Stimulated activated CD8-positive, alpha-beta memory T cell treated with anti-CD3 and anti-CD28 coated beads, Interleukin-12 subunit alpha, Interleukin-12 subunit beta, amount 100 ng/mL, for 4 hours (primary cell): Measurements from ENCODE around the gene UTRN.

Source experiments
- DNase-seq: peaks from one replicate; pipeline ENCODE4 v3.0.0-alpha.2; 2020; ENCODE audit warnings: low read depth

UTRN gene

DNA sequence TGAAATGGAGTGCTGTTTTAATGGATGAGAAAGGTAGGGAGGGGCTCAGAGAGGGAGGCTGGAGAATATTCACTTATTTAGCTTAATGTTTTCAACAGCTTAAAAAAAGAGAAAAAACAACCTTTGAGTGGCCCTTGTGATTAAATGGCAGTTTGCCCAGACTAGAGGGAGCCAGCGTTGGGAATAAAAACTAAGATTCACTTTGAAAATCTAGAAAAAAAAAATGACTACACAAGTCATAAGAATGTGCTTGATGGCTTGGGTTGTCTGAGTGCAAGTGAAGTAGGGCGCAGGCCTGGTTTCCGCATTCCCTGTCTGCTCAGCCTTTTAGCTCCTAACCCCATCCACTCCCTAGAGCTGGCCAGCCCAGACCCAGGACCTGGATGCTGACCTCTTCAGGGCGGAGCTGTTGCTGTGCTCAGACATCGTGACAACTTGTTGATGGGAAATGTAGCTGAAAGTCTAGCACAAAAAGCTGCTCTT lies 28.9 kb downstream of the UTRN start:
- DNase-seq = no peak

DNA sequence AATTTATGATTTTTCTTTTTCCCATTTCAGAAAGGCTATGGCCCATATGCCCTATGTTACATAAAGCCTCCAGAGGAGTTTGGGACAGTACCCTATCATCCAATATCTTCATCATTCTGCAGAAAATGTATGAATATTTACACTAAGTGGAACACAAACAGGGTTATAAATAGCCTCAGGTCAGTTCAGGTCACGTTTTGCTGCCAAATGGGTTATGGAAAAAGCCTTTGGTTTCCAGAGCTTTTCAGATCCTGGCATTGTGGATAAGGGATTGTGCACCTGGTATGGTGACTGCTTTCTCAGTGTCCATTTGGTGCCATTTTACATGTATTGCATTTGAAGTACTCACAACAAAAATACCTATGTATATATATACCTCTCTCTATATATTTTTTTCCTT lies 29.4 kb downstream of the UTRN start:
- no peak for DNase-seq

DNA sequence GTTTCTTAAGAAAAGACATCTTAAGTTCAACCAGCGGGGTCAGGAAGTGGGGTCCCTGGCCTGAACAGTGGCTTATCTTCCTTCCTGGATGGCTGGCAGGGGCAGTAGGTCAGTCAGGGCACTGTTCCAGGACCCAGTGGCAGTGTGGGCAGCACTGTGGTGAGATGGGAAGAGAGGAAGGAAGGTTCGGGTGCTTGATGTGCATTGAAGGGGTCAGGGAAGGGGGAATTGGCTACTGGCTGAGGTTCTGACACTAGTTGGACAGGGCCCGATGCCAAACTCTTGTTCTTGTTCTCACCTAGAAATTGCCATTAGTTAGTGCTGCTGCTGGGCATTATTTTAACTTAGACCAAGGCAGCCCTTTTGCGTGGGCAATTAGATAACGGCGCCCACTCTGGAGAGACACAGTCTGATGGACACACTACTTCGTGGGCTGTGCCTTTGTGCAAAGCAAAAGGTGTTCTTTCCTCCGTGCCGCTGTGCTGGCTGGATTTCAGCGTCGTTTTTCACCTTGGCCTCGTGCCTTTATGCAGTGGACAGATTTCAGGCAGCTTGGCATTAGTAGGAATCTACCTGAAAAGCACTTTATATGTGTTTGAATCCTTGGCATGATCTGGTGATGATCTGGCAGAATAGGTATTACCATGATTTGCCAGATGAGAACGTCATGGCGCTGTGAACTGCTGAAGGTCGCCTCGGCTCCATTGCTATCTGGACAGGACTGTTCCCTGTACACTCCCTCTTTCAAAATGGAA lies 30.3 kb downstream of the UTRN start:
- no peak for DNase-seq

DNA sequence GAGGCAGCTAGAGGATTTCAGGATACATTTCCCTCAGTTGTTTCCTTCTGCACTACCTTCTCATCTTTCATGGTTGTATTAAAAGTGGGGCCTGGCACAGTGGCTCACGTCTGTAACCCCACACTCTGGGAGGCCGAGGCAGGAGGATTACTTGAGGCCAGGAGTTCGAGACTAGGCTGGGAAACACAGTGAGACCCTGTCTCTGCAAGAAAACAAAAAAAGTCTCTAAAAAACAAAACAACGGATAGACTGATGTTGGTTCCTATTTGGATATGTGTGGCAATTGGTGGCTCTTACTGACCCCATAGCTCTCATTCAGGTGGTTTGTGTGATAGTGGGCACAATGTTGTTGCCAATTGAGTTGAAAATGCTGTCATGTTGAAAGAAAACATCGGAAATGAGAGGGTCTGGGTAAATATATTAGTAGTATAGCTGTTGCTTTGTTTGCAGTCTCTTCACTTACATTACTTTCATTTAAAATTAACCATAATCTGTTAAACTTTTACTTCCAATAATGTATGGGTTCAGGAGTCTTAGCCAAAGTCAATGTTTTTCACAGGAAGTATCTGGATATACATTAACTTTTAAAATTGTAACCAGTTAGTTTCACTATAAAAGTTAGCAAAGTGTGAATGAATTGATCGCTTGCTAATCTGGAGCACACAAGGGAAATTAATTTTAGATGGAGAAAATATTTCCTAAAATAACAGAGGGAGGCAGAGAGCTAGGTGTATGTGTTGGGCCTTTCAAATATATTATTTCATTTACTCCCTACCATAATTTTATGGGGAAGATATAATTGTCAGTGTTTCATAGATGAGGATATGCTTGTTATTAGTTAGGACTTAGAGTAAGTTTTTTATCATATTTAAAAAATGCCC lies 31.1 kb downstream of the UTRN start:
- DNase-seq = no peak

DNA sequence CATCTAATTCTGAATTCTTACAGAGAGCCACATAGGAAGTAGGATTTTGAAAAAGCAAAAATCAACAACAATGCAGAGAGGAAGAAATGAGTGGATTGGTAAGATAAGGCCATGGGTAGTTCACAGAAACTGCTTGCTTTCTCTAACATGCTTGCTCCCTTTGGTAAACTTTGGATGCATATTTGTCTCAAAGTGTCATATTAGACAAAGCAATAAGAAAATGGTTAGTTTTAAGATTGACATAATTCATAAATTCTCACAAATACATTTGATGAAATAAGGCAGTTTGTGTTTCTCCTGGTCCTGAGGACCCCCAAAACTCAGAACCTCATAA lies 31.7 kb downstream of the UTRN start:
- no peak for DNase-seq

DNA sequence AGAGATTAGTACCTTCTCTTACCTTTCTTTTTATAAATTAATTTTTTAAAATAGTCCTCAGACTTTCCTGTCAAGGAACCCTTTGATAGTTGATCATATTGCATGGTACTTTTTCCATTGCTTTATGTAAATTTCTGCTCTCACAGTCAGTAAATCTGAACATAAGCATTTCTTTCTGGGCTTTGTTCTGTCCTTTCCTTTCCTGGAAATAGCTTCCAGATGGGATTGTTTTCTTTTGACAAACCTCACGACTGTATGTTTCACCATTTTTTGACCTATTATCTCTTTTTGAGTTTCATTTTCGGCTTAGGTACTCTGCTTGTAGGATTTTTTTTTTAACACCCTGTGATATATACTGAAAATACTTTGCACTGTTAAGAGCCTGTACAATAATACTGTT lies 32.6 kb downstream of the UTRN start:
- no peak for DNase-seq

DNA sequence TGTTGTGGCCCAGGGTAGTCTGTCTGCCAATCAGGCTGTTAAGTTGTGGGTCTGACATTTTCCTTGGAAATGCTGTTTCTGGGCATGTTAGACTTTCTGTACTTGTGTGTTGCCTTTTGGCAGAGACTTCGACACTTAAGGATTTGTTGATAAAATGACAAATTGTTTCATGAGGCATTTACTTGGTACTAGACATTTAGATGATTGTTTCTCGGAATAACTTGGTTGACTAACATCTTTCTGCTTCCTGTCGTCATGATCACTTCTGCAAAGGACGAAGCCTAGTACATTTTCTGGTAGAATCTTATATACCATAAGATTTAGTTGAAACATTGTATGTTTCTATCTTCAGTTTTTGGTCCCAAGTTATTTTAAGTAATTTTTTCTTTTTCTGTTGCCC lies 34.1 kb downstream of the UTRN start:
- no peak for DNase-seq

DNA sequence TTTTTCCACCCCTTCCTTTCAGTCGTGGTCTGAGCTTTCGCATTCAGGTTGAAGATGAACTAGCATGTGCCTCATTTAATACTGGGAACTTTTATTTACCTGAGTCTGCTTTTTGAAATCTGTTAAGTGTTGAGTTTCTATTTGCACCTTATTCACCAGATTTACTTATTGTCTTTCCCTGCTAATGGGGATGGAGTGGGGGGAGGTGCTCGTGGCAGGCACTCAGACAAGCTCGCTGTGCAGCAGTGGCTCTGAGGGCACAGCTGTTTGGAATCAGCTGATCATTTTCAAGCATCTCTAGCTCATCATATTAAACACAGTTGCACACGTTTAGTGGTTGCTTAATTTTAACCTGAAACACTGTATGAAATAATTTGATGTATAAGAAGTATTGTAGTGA lies 35.6 kb downstream of the UTRN start:
- no peak for DNase-seq

DNA sequence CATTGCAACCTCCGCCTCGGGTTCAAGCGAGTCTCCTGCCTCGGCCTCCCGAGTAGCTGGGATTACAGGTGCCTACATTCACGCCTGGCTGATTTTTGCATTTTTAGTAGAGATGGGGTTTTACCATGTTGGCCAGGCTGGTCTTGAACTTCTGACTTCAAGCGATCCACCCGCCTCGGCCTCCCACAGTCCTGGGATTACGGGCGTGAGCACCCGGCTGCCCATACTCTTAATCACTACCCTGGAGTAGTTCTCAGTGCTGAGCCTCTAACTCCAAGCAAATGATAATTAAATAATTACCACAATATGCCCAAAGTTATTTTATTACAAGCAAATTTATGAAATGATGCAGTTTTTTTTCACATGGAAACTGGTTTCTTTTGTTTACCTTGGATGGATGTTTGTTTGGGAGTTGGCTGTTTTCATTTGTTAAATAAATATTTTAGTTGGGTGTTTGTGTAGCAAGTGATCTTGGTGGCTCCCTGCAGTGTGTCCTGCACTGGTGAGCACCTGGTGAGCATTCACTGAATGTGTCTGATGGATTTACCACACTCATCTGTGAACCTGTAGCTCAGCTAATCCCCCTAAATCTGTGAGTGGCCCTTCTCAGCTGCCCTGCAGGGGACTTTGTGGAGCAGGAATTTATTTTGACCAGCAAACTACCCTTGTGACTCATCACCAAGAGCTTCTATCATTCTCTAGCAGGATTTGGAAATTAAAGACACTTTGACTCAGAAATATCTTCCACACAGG lies 36.9 kb downstream of the UTRN start:
- no peak for DNase-seq

DNA sequence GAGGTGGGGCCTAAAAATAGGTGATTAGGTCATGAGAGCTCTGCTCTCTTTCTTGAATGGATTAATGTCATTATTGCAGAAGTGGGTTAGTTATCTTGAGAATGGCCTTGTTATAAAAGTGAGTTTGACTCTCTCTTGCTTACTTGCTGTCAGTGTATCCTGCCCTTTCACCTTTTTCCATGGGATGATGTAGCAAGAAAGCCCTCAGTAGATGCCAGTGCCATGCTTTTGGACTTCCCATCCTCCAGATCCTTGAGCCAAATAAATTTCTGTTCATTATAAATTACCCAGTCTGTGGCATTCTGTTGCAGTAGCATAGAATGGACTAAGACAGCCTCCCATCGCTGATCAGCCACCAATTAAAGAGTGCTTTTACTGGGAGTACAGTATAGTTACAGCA lies 40.1 kb downstream of the UTRN start:
- no peak for DNase-seq

DNA sequence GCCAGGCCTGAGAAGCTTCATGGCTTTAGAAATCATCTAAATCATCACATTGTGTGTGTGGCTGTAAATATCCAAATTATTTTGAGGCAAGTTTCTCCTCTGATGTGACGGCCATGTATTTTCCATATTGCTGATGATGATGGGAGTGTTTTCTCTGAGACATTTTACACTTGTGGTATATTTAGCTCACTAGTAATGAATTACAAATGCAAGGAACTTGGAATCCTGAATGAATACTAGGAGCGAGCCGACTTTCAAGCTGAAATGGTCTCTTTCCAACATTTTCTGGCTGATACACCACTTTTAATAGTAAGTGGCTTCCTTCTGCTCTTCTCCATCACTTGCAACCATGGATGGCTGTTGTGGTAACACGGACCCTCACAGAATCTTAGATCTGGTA lies 41.3 kb downstream of the UTRN start:
- DNase-seq = no peak

DNA sequence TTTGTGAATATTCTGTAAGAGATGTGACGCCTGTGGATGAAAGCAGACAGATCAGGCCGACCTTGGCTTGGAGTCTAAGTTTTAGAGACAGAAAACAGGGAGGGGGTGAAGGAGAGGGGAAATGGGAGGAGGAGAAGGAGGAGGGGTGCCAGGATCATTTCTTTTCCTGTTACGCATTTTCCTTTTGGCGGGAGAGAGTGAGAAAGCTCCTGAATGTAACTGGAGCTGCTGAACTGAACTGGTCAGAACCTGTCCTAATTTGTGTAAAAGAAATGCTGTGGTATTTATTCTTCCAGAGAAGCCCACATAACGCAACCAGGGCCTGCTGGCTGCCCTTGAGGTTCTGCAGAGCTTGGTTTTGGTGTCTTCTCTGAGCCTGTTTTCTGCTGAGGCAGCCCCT lies 41.9 kb downstream of the UTRN start:
- no peak for DNase-seq

DNA sequence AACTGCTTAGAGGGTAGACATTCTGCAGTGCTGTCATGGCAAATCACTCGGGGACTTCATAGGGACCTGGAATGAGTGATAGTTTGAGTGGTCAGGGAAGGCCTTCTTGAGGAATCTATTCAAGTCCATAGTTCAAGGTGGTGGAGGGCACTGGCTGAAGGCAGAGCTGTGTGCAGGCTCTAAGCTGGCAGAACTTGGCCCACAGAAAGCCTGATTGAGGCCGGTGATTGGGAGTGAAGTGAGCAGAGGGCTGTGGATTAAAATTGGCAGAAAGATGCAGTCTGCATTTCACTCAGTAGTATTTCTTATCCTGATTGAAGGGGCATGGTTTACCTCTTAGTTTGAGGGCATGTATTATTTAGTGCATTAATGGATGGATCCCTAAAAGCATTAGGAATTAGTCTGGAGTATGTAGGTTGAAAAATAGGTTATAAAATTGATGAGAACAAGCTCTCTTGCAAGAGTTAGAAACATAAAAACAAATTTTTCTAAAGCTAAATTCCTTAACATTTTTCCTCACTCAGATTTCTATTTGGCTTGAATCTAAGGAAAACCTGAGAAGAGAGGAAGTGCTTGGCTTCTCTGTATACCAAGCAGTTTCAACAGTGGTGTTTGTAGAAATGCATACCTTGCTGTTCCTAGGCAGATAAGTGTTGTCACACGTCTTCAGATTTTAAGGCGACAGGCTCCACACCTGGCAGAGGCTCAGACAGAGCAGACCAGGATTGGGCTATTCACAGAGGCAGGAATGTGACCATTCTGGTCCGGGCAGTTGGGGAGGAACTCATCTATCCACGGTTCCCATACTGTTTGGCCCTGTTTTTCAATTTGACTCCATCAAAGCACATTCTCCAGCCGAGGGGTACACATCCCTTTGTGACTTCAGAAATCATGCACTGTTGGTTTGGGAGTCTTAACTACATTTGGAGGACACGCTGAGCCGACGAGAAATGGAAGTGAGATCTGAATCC lies 45.2 kb downstream of the UTRN start:
- DNase-seq = no peak

DNA sequence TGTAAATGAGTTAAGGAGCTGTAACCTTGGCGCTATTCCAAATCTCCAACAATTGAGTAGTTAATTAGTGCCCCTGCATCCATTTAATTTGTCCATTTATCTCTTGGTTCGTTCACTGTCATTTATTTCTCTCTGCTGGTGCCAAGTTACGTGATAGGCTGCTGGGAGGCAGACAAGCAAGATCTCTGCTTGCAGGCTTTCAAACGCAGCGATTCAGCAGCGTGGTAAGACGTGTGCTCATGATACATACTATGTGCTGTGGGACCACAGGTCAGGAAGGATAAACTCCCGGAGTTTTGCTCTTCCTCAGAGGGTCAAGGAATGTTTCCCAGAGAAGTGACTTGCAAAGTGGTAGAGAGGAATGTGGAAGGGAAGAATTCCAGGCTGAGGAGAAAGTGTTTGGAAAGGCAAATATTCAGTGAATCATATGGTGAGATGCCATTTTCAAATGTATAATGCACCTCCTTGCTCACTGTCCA lies 46.4 kb downstream of the UTRN start:
- DNase-seq = no peak

DNA sequence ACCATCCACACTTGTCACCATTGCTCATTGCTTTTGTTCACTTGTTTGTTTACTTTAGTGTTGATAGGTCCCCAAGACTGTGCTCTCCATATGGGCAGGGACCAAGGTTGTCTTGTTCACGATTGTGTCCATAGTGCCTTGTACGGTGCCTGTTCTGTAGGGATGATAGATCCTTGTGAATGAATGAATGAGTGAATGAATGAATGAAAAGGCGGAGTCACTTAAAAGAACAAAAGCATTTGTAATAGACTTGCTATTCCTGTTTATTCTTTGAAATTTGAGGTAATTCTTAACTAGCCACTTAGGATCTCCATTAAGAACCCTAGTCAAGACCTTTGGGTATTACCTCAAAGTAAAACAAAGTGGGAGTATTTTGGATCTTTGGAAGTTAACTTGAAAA lies 47.0 kb downstream of the UTRN start:
- no peak for DNase-seq

DNA sequence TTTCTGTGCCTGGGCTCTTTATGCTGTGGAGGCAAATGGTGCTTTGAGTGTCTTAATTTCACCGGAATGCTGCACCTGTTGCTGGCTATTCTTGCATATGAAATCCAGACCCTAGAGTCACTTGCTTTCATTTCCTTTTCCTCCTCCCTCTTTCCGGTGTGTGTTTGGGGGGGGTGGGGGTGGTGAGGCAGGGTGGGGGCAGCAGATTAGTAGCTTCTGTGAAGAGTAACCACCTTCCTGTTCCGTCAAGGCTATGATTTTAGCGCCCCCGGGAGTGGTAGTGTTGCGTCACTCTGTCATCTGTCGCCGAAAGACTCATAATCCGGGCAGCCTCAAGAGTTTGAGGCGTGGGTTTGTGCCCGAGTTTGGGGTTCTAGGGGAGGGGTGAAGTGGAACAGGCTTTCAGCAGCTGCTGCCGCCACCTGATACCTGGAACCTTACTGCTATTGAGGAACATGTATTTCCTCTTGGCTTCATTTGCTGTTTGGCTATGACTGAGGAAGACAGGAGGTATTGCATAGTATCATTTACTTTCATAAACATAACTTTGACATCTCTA lies 49.1 kb downstream of the UTRN start:
- peak; percentile 65 for DNase-seq
